HL-60 (cell line): ENCODE results near the gene DUSP23.

Source experiments
- DNase-seq, 2 experiments: peaks; one replicate each; pipeline ENCODE4 v3.0.0-alpha.2; 2010 to 2020; ENCODE audit warnings: low read depth in 1 of 2, low spot score in 1 of 2
- H3K27ac ChIP-seq: fragments of 250-450 bp; sonication (Bioruptor Pico); replicated peaks from 2 replicates; pipeline ENCODE4 v1.5.1; 2020; ENCODE audit warnings: mild to moderate bottlenecking, moderate library complexity
- H3K27me3 ChIP-seq: fragments of 250-450 bp; sonication (Bioruptor Pico); 2 replicates; pipeline ENCODE4 v1.5.1; 2021; ENCODE audit warnings: mild to moderate bottlenecking, moderate library complexity; ENCODE audit not compliant: insufficient read depth, poor library complexity, severe bottlenecking
- H3K4me3 ChIP-seq: replicated peaks from 2 replicates; pipeline ENCODE4 v1.5.1; 2011; ENCODE audit warnings: mild to moderate bottlenecking, control low read depth, low read length; ENCODE audit not compliant: insufficient read depth
- CTCF ChIP-seq: IDR thresholded peaks from one replicate; pipeline ENCODE4 v1.5.1; 2011; ENCODE audit warnings: low read length, control low read depth, inconsistent platforms; ENCODE audit not compliant: insufficient read depth
- GABPA ChIP-seq: IDR thresholded peaks from 2 replicates; pipeline ENCODE4 v1.6.1; 2012; ENCODE audit warnings: low read depth
- POLR2AphosphoS5 ChIP-seq: IDR thresholded peaks from 2 replicates; pipeline ENCODE4 v1.6.1; 2012; ENCODE audit warnings: low read depth
- REST ChIP-seq: IDR thresholded peaks from 2 replicates; pipeline ENCODE4 v1.6.1; 2012; ENCODE audit warnings: low read depth; ENCODE audit not compliant: insufficient replicate concordance
- SPI1 ChIP-seq: IDR thresholded peaks from 2 replicates; pipeline ENCODE4 v1.6.1; 2012; ENCODE audit warnings: low read depth, mild to moderate bottlenecking, borderline replicate concordance

Gene DUSP23

GRCh38 chr1:159802111-159802510 lies 21.3 kb downstream of the DUSP23 start, which contains the start of gene FCRL6:
Gene FCRL6 (plus strand): TSS chr1:159802360. CDS start chr1:159802425, 65 bp downstream.
- H3K27me3 ChIP-seq: peaks cover 9% of the 10 kb centered on the region
- no peak within 1 kb of the TSS for H3K27ac ChIP-seq
- H3K4me3 ChIP-seq: no peak within 1 kb of the TSS
- TF ChIP-seq CTCF (no peak), POLR2AphosphoS5 (no peak)
- DNase-seq: no peak

GRCh38 chr1:159803956-159804689 lies 23.4 kb downstream of the DUSP23 start:
- H3K27ac ChIP-seq: no peak overlapping the region
- no peak for TF ChIP-seq SPI1
- TF ChIP-seq CTCF: no peak
- no peak for TF ChIP-seq POLR2AphosphoS5
- TF ChIP-seq REST: no peak
- TF ChIP-seq GABPA: no peak
- peaks cover 6% of the 10 kb centered on the region for H3K27me3 ChIP-seq
- H3K4me3 ChIP-seq: no peak overlapping the region
- no peak for DNase-seq

- H3K27ac ChIP-seq: no peak overlapping the region
- H3K4me3 ChIP-seq: no peak overlapping the region
- DNase-seq: no peak
- TF ChIP-seq CTCF (no peak), SPI1 (no peak), REST (no peak), POLR2AphosphoS5 (no peak), GABPA (no peak)
- H3K27me3 ChIP-seq: peaks cover 6% of the 10 kb centered on the region
These were observed 24.2 kb downstream of the DUSP23 start for GRCh38 chr1:159804924-159805323.

- Histone ChIP-seq H3K27me3 (peaks cover 4% of the 10 kb centered on the region), H3K4me3 (no peak overlapping the region), H3K27ac (no peak overlapping the region)
- no peak for DNase-seq
- no peak for TF ChIP-seq GABPA
- TF ChIP-seq SPI1: no peak
- TF ChIP-seq REST: no peak
- TF ChIP-seq CTCF: no peak
- no peak for TF ChIP-seq POLR2AphosphoS5
These were observed 35.2 kb downstream of the DUSP23 start for GRCh38 chr1:159815926-159816325.
